ELF-1 (cell line): ENCODE measurements around the gene SOX4.

Source experiments
- DNase-seq: peaks from one replicate; pipeline ENCODE4 v3.0.0-alpha.2; 2016; ENCODE audit warnings: low read depth, low spot score

SOX4 gene

GRCh38 chr6:21593927-21594415 is 420 bp downstream of the SOX4 start:
- DNase-seq, result no peak

- DNase-seq, result peak; percentile 42
Observed at GRCh38 chr6:21594416-21595281, 1.1 kb downstream of the SOX4 start.

GRCh38 chr6:21595285-21596144 is 2.0 kb downstream of the SOX4 start:
- DNase-seq, result peak; percentile 44

- peak; percentile 83 for DNase-seq
Observed at GRCh38 chr6:21596145-21596948, 2.8 kb downstream of the SOX4 start.

GRCh38 chr6:21596949-21597682 is 3.6 kb downstream of the SOX4 start:
- DNase-seq, result no peak

GRCh38 chr6:21597801-21598673 is 4.5 kb downstream of the SOX4 start:
- no peak for DNase-seq

GRCh38 chr6:21598674-21599023 is 5.1 kb downstream of the SOX4 start:
- DNase-seq, result no peak

- DNase-seq, result no peak
Observed at GRCh38 chr6:21599051-21599696, 5.6 kb downstream of the SOX4 start.

GRCh38 chr6:21601339-21601923 is 7.9 kb downstream of the SOX4 start:
- peak; percentile 44 for DNase-seq

- DNase-seq, result peak; percentile 54
Observed at GRCh38 chr6:21601932-21602390, 8.4 kb downstream of the SOX4 start.

GRCh38 chr6:21603082-21603952 is 9.8 kb downstream of the SOX4 start:
- DNase-seq, result no peak

- DNase-seq, result no peak
Observed at GRCh38 chr6:21604081-21604480, 10.5 kb downstream of the SOX4 start.

- DNase-seq, result no peak
Observed at GRCh38 chr6:21605166-21605565, 11.6 kb downstream of the SOX4 start.

GRCh38 chr6:21608601-21609000 is 15.1 kb downstream of the SOX4 start:
- no peak for DNase-seq

GRCh38 chr6:21609881-21610329 is 16.4 kb downstream of the SOX4 start:
- no peak for DNase-seq

- no peak for DNase-seq
Observed at GRCh38 chr6:21610341-21610740, 16.8 kb downstream of the SOX4 start.

GRCh38 chr6:21611485-21611884 is 17.9 kb downstream of the SOX4 start:
- peak; percentile 45 for DNase-seq
